Glutamatergic neuron (in vitro differentiated cells): Measurements from ENCODE around the gene AMY1A. TPM values are rescaled to one million over a fixed set of nuclear protein-coding genes. Genes with fewer than 3 reads are reported as not detected.
"Not testable (repeated sequence)": the region's sequence is repeated elsewhere in the genome, so short reads cannot be mapped to it uniquely, and the experiment has no call there.

ENCODE experiments used
- DNase-seq: peaks from one replicate; pipeline ENCODE4 v3.0.0; 2022
- H3K27ac Mint-ChIP-seq: one replicate; pipeline ENCODE4 v1.8.0; 2020; ENCODE audit warnings: mild to moderate bottlenecking, mixed read lengths, inconsistent platforms; ENCODE audit not compliant: unreplicated experiment
- H3K27me3 Mint-ChIP-seq: one replicate; pipeline ENCODE4 v1.8.0; 2020; ENCODE audit warnings: mild to moderate bottlenecking, moderate library complexity, mixed read lengths, inconsistent platforms; ENCODE audit not compliant: unreplicated experiment
- H3K36me3 Mint-ChIP-seq: one replicate; pipeline ENCODE4 v1.8.0; 2020; ENCODE audit warnings: mild to moderate bottlenecking, mixed read lengths, inconsistent platforms; ENCODE audit not compliant: unreplicated experiment
- H3K4me1 Mint-ChIP-seq: one replicate; pipeline ENCODE4 v1.8.0; 2020; ENCODE audit warnings: mild to moderate bottlenecking, low read depth, mixed read lengths, inconsistent platforms; ENCODE audit not compliant: unreplicated experiment
- H3K4me3 Mint-ChIP-seq: one replicate; pipeline ENCODE4 v1.8.0; 2020; ENCODE audit warnings: mild to moderate bottlenecking, mixed read lengths, inconsistent platforms; ENCODE audit not compliant: unreplicated experiment
- H3K9me3 Mint-ChIP-seq: one replicate; pipeline ENCODE4 v1.8.0; 2020; ENCODE audit warnings: mild to moderate bottlenecking, moderate library complexity, mixed read lengths, inconsistent platforms; ENCODE audit not compliant: unreplicated experiment
- CTCF ChIP-seq: fragments of 200-600 bp; sonication (generic); IDR thresholded peaks from one replicate; pipeline ENCODE4 v1.5.0; 2021; ENCODE audit not compliant: partially characterized antibody, unreplicated experiment
- long read RNA-seq: library from polyadenylated mRNA; unstranded; transcript quantifications from one replicate; pipeline ENCODE4 v2.0.0, GENCODE V29; 2020; ENCODE audit not compliant: unreplicated experiment
- total RNA-seq: library from RNA; stranded (reverse); fragmentation: NEBNext Ultra II Directional; extraction: Animal tissue kit (Norgen Biotek cat#: 25700); gene quantifications from one replicate; pipeline ENCODE4 v1.2.1, GENCODE V29; 2021; ENCODE audit not compliant: unreplicated experiment

Gene AMY1A
- not detected for total RNA-seq
- long read RNA-seq, result 0 reads

DNA sequence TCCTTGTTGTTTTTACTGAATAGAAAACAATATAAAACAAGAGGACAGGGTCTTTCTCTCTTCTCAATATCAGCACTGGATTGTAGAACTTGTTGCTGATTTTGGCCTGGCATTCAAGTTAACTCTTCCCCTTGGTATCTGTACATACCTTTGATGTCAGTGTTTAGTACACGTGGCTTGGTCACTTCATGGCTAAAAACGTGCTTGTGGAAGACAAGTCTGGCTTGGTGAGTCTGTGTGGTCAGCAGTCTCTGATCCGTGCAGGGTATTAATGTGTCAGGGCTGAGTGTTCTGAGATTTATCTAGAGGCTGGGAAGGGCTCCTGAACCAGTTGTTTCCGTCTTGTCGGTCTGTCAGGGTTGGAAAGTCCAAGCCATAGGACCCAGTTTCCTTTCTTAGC, at the start of gene AMY1A:
Gene AMY1A (plus strand): TSS at position 301 of the 400 bp plus-strand sequence. CDS start 571 bp downstream, outside the sequence.
- not testable (repeated sequence) for H3K9me3 Mint-ChIP-seq, H3K4me3 Mint-ChIP-seq, H3K27me3 Mint-ChIP-seq, DNase-seq, H3K36me3 Mint-ChIP-seq, H3K27ac Mint-ChIP-seq, H3K4me1 Mint-ChIP-seq

GRCh38 chr1:103616362-103616761, 39.2 kb upstream of the AMY1A start:
- H3K27me3 Mint-ChIP-seq, result no peaks in the 10 kb centered on the region
- no peaks in the 10 kb centered on the region for H3K9me3 Mint-ChIP-seq
- DNase-seq, result no peak
- H3K4me1 Mint-ChIP-seq, result no peaks in the 10 kb centered on the region
- H3K27ac Mint-ChIP-seq, result no peak overlapping the region
- no peaks in the 10 kb centered on the region for H3K36me3 Mint-ChIP-seq
- no peak for TF ChIP-seq CTCF
- H3K4me3 Mint-ChIP-seq, result no peak overlapping the region

DNA sequence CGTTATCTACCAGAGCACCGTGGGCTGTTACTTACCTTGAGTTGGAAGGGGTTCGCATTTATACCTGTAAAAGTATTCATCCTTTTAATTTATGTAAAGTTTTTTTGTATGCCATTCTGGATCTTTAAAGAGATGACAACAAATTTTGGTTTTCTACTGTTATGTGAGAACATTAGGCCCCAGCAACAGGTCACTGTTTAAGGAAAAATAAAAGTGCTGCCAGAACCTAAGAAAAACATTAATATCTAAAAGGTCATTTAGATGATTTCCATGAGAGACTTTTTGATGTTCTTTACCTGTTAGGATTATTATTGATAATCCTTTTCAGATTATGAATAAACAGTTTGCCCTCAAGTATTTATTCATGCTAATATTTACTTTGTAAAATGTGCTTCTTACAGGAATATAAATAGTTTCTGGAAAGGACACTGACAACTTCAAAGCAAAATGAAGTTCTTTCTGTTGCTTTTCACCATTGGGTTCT, 38.5 kb upstream of the AMY1A start, which contains the start of gene AMY2A:
Gene AMY2A (plus strand): TSS at position 434 of the 484 bp plus-strand sequence. CDS start 14 bp downstream, at position 448.
- not testable (repeated sequence) for H3K4me1 Mint-ChIP-seq, H3K9me3 Mint-ChIP-seq, H3K4me3 Mint-ChIP-seq, H3K36me3 Mint-ChIP-seq, H3K27ac Mint-ChIP-seq, H3K27me3 Mint-ChIP-seq, DNase-seq

- DNase-seq, result not testable (repeated sequence)
Measured at GRCh38 chr1:103627436-103627835, 28.1 kb upstream of the AMY1A start.

DNA sequence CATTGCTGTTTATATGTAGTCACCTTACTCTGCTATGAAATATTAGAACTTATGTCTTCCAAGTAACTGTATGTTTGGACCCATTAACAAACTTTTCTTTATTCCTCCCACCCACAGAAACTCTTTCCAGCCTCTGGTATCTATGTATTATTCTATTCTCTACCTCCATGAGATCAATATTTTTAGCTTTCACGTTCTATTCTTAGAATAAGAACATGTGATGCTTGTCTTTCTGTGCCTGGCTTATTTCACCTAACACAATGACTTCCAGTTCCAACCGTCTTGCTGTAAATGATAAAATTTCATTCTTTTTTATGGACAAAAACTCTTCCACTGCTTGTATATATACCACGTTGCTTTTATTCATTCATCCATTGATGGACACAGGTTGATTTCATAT, 14.4 kb upstream of the AMY1A start:
- H3K4me3 Mint-ChIP-seq, H3K4me1 Mint-ChIP-seq, H3K9me3 Mint-ChIP-seq, DNase-seq, H3K27me3 Mint-ChIP-seq, H3K36me3 Mint-ChIP-seq, H3K27ac Mint-ChIP-seq: not testable (repeated sequence)

More at GRCh38 chr1:103627436-103627835, 28.1 kb upstream of the AMY1A start:
- H3K4me1 Mint-ChIP-seq, H3K27ac Mint-ChIP-seq, H3K4me3 Mint-ChIP-seq, H3K9me3 Mint-ChIP-seq, H3K27me3 Mint-ChIP-seq, H3K36me3 Mint-ChIP-seq: not testable (repeated sequence)

GRCh38 chr1:103643908-103644307, 11.7 kb upstream of the AMY1A start:
- H3K4me1 Mint-ChIP-seq, H3K36me3 Mint-ChIP-seq, H3K27ac Mint-ChIP-seq, DNase-seq, H3K4me3 Mint-ChIP-seq, H3K9me3 Mint-ChIP-seq, H3K27me3 Mint-ChIP-seq: not testable (repeated sequence)

GRCh38 chr1:103650305-103650704, 5.3 kb upstream of the AMY1A start:
- not testable (repeated sequence) for H3K4me3 Mint-ChIP-seq, H3K27me3 Mint-ChIP-seq, H3K4me1 Mint-ChIP-seq, H3K27ac Mint-ChIP-seq, H3K36me3 Mint-ChIP-seq, H3K9me3 Mint-ChIP-seq, DNase-seq

DNA sequence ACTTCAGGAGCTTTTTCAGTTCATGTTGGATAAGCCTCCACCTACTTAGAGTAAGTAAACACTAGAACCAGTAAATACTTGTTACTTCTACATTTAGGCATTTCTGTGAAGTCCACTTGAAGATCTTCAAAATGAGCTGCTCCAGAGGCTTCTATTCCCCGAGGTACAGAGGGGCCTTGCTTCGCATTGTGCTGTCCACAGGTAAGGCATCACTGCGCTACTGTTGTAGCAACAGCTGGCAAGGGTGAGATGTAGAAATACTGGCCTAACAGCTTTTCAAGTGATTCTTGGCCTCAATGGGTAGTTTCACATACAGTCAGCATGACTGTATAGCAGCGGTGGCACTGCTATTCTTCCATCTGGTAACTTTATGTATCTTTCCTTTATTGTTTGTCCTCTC, 4.7 kb upstream of the AMY1A start:
- DNase-seq, result not testable (repeated sequence)

DNA sequence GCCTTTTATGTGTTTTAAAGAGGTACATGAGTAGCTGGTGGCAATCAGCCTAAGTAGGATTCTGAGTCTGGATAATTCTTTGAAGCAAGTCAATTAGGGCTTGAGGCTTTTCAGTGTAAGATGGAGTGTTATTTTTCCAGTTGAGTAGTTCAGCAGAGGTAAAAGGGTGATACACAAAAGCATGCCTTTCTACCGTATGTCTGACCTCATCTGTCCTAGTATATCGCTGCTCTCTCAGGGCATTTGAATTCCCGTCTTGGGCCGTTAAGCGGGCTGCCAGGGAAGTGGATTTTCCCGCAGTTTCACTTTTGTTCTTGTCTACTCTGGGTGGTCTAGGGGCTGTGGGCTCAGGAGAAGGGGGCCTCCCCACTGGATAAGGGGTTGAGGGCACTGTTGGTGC, 1.4 kb upstream of the AMY1A start:
- H3K27me3 Mint-ChIP-seq, H3K4me3 Mint-ChIP-seq, H3K27ac Mint-ChIP-seq, DNase-seq, H3K9me3 Mint-ChIP-seq, H3K4me1 Mint-ChIP-seq, H3K36me3 Mint-ChIP-seq: not testable (repeated sequence)

More for the DNA sequence above, 4.7 kb upstream of the AMY1A start:
- H3K9me3 Mint-ChIP-seq, H3K27ac Mint-ChIP-seq, H3K4me1 Mint-ChIP-seq, H3K4me3 Mint-ChIP-seq, H3K27me3 Mint-ChIP-seq, H3K36me3 Mint-ChIP-seq: not testable (repeated sequence)

DNA sequence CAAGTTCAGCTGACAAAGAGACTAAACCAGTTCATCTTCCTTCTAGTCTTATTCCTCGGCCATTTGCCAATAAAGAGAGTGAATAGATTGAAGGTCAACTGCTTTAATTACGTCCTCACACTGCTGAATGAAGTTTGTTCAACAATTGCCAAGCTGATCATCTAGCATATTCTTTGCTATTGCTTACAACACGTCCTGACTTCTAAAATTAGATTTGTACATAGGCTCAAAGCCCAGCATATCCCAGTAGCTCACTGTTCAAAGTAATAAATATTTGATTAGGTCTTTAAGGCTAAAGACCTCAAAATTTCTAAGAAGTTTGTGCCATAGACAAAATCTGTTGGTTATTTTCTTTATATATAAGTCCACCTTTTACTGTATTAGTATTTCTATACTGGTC, 20.8 kb downstream of the AMY1A start:
- H3K4me1 Mint-ChIP-seq, H3K36me3 Mint-ChIP-seq, DNase-seq, H3K9me3 Mint-ChIP-seq, H3K4me3 Mint-ChIP-seq, H3K27ac Mint-ChIP-seq, H3K27me3 Mint-ChIP-seq: not testable (repeated sequence)

DNA sequence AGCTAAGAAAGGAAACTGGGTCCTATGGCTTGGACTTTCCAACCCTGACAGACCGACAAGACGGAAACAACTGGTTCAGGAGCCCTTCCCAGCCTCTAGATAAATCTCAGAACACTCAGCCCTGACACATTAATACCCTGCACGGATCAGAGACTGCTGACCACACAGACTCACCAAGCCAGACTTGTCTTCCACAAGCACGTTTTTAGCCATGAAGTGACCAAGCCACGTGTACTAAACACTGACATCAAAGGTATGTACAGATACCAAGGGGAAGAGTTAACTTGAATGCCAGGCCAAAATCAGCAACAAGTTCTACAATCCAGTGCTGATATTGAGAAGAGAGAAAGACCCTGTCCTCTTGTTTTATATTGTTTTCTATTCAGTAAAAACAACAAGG, 40.5 kb downstream of the AMY1A start, which contains the start of gene AMY1B:
Gene AMY1B (minus strand): TSS at position 101 of the 400 bp plus-strand sequence. CDS start 571 bp downstream, outside the sequence.
- H3K27me3 Mint-ChIP-seq, H3K27ac Mint-ChIP-seq, H3K36me3 Mint-ChIP-seq, DNase-seq, H3K4me1 Mint-ChIP-seq, H3K4me3 Mint-ChIP-seq, H3K9me3 Mint-ChIP-seq: not testable (repeated sequence)

DNA sequence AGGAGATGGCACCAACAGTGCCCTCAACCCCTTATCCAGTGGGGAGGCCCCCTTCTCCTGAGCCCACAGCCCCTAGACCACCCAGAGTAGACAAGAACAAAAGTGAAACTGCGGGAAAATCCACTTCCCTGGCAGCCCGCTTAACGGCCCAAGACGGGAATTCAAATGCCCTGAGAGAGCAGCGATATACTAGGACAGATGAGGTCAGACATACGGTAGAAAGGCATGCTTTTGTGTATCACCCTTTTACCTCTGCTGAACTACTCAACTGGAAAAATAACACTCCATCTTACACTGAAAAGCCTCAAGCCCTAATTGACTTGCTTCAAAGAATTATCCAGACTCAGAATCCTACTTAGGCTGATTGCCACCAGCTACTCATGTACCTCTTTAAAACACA, 41.9 kb downstream of the AMY1A start:
- H3K4me3 Mint-ChIP-seq, H3K27me3 Mint-ChIP-seq, H3K27ac Mint-ChIP-seq, H3K9me3 Mint-ChIP-seq, H3K36me3 Mint-ChIP-seq, H3K4me1 Mint-ChIP-seq, DNase-seq: not testable (repeated sequence)
